Skeletal muscle cell (primary cell): ENCODE data around the gene RPL23.

Source experiments
- DNase-seq: peaks from one replicate; pipeline ENCODE4 v3.0.0-alpha.2; 2010; ENCODE audit warnings: low read depth
- H3K4me3 ChIP-seq: 2 replicates; pipeline ENCODE4 v1.5.1; 2011; ENCODE audit warnings: low read depth, mild to moderate bottlenecking, control low read depth, low read length, moderate library complexity

RPL23 gene

GRCh38 chr17:38824899-38825761, 28.4 kb downstream of the RPL23 start, which contains the start of gene CWC25:
CWC25 (minus strand) TSS chr17:38825321; CDS start chr17:38825183, 138 bp downstream.
- H3K4me3 ChIP-seq, result peak within 1 kb of the TSS; percentile 96
- DNase-seq, result peak; percentile 88

- no peak overlapping the region for H3K4me3 ChIP-seq
- DNase-seq, result no peak
Observed at GRCh38 chr17:38815576-38816193, 37.8 kb downstream of the RPL23 start.

- no peak overlapping the region for H3K4me3 ChIP-seq
- DNase-seq, result no peak
Observed at GRCh38 chr17:38809828-38810227, 43.7 kb downstream of the RPL23 start.

- peak overlapping the region; percentile 75 for H3K4me3 ChIP-seq
- DNase-seq, result no peak
Observed at GRCh38 chr17:38800237-38800760, 53.2 kb downstream of the RPL23 start.

GRCh38 chr17:38799501-38800236, 53.9 kb downstream of the RPL23 start, which contains the start of gene PIP4K2B:
PIP4K2B (minus strand) TSS chr17:38799556; CDS start chr17:38799424, 132 bp downstream.
- DNase-seq, result peak; percentile 96

GRCh38 chr17:38798614-38799500, 54.7 kb downstream of the RPL23 start:
- H3K4me3 ChIP-seq, result peak overlapping the region; percentile 75
- DNase-seq, result peak; percentile 13

More at GRCh38 chr17:38799501-38800236, 53.9 kb downstream of the RPL23 start, which contains the start of gene PIP4K2B:
- H3K4me3 ChIP-seq, result peak within 1 kb of the TSS; percentile 75
